CD4-positive, alpha-beta T cell treated with Interferon alpha-2 for 1 hour (primary cell): Measurements from ENCODE around the gene MRRF.
A peak's percentile ranks its signal among the peaks of the same experiment; 100 is the strongest.
"Not testable (repeated sequence)": the region's sequence is repeated elsewhere in the genome, so short reads cannot be mapped to it uniquely, and the experiment has no call there.

ENCODE experiments used
- DNase-seq, 2 donors: peaks; one replicate each; pipeline ENCODE4 v3.0.0-alpha.2; 2020 to 2022

MRRF gene

GRCh38 chr9:122363131-122363530 is 98.4 kb downstream of the MRRF start:
- not testable (repeated sequence) for DNase-seq

GRCh38 chr9:122364117-122364782 is 99.6 kb downstream of the MRRF start:
- no peak for DNase-seq

- DNase-seq: no peak
Observed at GRCh38 chr9:122364783-122365150, 100.1 kb downstream of the MRRF start.

- DNase-seq: no peak
Observed at GRCh38 chr9:122366074-122366660, 101.5 kb downstream of the MRRF start.

- DNase-seq: no peak
Observed at GRCh38 chr9:122367065-122367464, 102.4 kb downstream of the MRRF start.

GRCh38 chr9:122367774-122368460 is 103.2 kb downstream of the MRRF start:
- DNase-seq: no peak

GRCh38 chr9:122368642-122369041 is 104.0 kb downstream of the MRRF start:
- no peak for DNase-seq

- peak in 1 of 2 donors; percentile 26 for DNase-seq
Observed at GRCh38 chr9:122370303-122370702, 105.6 kb downstream of the MRRF start.

- DNase-seq: peak; percentile 3 to 19
Observed at GRCh38 chr9:122370869-122371755, 106.4 kb downstream of the MRRF start, which contains the start of gene PTGS1. PTGS1 (plus strand) TSS chr9:122371024; CDS start chr9:122371085, 61 bp downstream.

- DNase-seq: no peak
Observed at GRCh38 chr9:122371846-122372245, 107.2 kb downstream of the MRRF start.

GRCh38 chr9:122372856-122373845 is 108.5 kb downstream of the MRRF start:
- no peak for DNase-seq

- DNase-seq: no peak
Observed at GRCh38 chr9:122374885-122375420, 110.3 kb downstream of the MRRF start.

GRCh38 chr9:122376796-122377195 is 112.1 kb downstream of the MRRF start:
- no peak for DNase-seq

- DNase-seq: no peak
Observed at GRCh38 chr9:122377241-122378164, 112.8 kb downstream of the MRRF start.

- no peak for DNase-seq
Observed at GRCh38 chr9:122378236-122378635, 113.6 kb downstream of the MRRF start.

GRCh38 chr9:122379340-122379739 is 114.7 kb downstream of the MRRF start:
- no peak for DNase-seq

GRCh38 chr9:122380293-122380692 is 115.6 kb downstream of the MRRF start:
- DNase-seq: no peak
